Stimulated activated CD4-positive, alpha-beta T cell treated with anti-CD3 and anti-CD28 coated beads, Interleukin-1b, Interleukin-23, amount 100 ng/mL, for 24 hours (primary cell): ENCODE data around the gene TMEM164.

Experiments
- DNase-seq, 4 experiments: peaks; one replicate each; pipeline ENCODE4 v3.0.0-alpha.2; 2020; ENCODE audit warnings: low read depth in 4 of 4, low spot score in 1 of 4

Gene TMEM164

GRCh38 chrX:110036162-110037033 lies 33.5 kb downstream of the TMEM164 start:
- DNase-seq, result no peak

DNA sequence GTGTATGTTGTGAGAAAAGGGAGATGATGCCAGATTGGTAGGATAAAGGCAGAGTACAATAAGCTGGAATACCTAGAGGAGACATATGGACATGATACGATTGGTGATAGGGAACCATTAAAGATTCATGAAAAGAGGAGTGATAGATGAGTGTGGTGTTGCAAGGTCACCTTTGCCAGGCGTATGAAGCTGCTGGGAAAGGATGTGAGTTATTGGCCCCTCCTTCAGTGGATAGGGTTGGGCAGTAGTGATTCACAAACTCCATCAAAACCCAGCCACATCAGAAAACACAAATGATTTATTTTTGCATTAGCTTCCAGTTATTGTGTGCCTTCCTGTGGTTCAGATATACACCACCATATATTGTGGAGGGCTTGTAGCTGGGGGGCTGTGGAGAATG lies 34.3 kb downstream of the TMEM164 start:
- DNase-seq, result no peak

GRCh38 chrX:110038900-110039299 lies 36.0 kb downstream of the TMEM164 start:
- no peak for DNase-seq

GRCh38 chrX:110041980-110042379 lies 39.1 kb downstream of the TMEM164 start:
- DNase-seq, result no peak

GRCh38 chrX:110042496-110042895 lies 39.6 kb downstream of the TMEM164 start:
- no peak for DNase-seq

- no peak for DNase-seq
Observed at GRCh38 chrX:110043506-110043905, 40.6 kb downstream of the TMEM164 start.

DNA sequence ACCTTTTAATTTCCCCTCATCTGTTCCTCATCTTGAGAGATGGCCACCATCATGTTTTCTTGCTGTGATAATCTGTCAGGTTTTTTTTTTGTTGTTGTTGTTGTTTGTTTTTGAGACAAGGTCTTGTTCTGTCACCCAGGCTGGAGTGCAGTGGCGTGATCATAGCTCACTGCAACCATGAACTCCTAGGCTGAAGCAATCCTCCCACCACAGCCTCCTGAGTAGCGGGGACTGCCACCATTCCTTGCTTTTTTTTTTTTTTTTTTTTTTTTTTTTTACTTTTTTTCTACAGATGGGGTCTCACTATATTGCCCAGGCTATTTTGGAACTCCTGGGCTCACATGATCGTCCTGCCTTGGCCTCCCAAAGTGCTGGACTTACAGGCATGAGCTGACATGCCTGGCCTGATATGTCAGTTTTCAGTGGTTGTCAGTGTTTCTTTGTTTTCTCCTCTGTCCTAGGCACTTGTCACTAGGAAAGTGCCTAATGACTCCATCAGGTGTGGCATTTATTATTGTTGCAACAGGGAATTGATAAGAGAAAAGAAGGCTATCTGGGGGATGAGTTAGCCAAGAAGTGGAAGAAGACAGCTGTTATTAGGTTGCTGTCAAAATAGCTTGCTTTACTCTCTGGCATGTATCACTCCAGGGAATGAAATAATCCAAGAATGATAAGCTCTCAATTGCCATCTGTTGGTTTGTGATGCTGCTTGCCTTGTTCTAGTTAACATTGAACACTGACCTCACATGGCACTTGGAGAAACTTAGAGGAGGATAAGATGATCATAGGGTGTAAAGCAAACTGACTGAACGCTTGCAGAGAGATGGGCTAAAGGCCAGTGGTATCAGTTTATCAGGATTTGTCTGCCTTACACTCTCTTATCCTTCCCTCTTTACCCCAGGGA lies 41.7 kb downstream of the TMEM164 start:
- no peak for DNase-seq

DNA sequence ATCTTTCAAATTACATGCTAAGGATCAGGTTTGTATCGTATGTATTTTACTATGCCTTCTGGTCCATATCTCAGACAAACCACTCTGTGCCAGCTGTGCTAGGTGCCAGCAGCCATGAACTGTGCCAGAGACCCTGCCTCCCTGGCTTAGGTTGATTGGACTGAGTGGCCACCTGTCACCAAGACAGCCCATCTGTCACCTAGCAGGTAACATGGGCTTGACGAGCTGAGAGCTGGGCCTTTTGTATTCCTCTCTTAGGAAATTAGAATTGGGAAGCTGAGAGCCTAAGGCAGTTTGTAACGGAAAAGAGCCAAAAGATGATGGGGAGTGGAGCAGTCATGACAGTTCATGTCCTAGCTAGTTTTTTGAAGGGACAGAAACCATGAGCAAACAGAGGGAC lies 42.5 kb downstream of the TMEM164 start:
- DNase-seq, result no peak

- DNase-seq, result no peak
Observed at GRCh38 chrX:110046001-110046400, 43.1 kb downstream of the TMEM164 start.

GRCh38 chrX:110046971-110047370 lies 44.1 kb downstream of the TMEM164 start:
- DNase-seq, result no peak

DNA sequence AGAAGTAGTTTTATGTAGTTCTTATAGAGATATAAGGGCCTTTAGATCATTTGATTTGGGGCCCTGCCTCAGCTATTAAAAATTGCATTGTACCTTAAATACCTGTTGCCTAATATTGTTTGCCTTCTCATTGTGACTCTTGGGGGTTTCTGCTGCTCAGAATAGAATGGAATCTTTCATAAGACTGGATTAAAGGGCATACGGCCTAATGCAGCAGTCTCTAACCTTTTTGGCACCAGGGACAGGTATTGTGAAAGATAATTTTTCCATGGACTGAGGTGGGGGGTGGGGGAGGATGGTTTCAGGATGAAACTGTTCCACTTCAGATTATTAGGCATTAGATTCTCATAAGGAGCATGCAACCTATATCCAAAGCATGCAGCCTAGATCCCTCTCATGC lies 46.2 kb downstream of the TMEM164 start:
- DNase-seq, result no peak

DNA sequence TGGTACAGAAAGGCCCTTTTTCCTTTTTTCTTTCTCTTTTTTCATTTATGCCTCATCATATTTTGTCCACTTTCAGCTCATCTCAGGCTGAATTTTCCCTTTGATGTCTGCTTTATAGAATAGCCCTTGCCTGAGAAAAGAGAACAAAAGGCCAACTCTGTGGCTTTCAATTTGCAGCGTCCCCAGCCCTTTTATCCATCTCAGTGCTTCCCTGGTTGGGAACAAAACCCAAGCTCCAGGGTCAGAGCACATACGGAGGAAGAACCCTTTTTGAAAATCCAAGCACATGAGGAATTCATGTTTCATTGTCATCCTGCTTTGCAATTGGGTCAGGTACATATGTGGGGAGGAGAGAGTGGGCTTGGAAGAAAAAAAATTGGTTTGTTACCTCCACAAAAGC lies 47.5 kb downstream of the TMEM164 start:
- no peak for DNase-seq

- no peak for DNase-seq
Observed at GRCh38 chrX:110050901-110051300, 48.0 kb downstream of the TMEM164 start.

DNA sequence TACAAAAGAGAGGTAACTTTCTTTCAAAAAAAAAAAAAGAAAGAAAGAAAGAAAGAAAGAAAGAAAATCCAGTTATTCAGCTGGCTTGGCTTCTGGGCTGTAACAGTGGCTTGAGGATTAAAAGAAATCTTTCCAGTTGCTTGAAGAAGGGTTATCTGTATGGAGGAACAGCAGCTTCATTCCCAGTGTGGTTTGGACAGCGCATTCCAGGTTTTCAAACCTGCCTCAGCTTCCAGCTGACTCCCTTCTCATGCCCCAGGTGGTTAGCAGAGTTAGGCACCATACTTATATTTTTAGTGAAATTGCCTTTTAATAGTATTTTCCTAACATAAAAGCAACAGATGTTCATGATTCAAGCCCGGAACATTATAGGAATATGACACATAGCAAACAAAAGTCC lies 48.6 kb downstream of the TMEM164 start:
- no peak for DNase-seq

- DNase-seq, result no peak
Observed at GRCh38 chrX:110052303-110052702, 49.4 kb downstream of the TMEM164 start.

DNA sequence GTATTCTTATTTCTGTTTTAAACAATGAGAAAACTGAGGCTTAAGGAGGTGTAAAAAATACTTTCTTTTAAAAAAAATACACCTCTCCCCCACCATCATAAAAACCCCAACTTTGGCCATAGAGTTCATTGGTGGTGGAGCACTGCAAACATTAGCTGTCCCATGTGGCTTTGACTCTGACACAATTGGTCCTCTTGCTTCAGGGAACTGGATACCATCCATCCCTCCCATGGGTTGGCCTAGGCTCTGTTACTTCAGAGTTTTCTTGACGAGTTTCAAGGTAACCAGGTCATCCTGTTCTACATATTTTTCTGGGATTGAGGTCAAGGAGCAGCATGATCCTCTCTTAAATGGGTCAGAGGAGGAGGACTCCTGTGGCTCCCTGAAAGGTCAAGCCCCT lies 50.5 kb downstream of the TMEM164 start:
- DNase-seq, result no peak

DNA sequence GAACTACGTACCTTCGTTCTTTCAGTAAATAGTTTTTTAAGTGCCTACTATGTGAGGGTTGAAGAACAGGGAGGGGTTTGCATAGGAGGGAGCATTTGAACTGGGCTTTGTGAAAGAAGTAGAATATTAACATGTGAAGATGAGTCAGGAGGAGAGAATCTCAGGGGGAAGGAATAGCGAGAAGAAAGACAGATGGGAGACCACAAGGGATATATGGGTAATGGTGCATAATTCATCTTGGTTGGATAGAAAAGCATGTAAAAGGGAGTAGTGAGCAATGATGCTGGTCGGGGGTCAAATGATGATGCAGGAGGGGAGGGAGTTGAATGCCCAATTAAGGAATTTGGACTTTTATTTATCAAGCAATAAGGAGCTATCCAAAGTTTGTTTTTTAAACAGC lies 52.7 kb downstream of the TMEM164 start:
- DNase-seq, result no peak

DNA sequence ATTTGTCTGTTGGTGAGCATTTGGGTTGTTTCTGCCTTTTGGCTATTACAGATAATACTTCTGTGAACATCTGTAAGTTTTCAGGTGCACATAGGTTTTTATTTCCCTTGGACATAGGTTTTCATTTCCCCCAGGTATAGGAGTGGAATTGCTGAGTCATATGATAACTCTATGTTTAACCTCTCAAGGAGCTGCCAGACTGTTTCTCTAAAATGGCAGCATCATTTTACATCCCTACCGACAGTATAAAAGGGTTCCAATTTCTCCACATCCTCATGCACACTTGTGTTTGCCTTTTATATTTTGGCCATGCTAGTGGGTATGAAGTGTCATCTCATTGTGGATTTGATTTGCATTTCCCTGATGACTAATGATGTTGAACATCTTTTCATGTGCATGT lies 53.5 kb downstream of the TMEM164 start:
- no peak for DNase-seq

- DNase-seq, result no peak
Observed at GRCh38 chrX:110059410-110059809, 56.5 kb downstream of the TMEM164 start.

GRCh38 chrX:110060317-110060716 lies 57.4 kb downstream of the TMEM164 start:
- no peak for DNase-seq

DNA sequence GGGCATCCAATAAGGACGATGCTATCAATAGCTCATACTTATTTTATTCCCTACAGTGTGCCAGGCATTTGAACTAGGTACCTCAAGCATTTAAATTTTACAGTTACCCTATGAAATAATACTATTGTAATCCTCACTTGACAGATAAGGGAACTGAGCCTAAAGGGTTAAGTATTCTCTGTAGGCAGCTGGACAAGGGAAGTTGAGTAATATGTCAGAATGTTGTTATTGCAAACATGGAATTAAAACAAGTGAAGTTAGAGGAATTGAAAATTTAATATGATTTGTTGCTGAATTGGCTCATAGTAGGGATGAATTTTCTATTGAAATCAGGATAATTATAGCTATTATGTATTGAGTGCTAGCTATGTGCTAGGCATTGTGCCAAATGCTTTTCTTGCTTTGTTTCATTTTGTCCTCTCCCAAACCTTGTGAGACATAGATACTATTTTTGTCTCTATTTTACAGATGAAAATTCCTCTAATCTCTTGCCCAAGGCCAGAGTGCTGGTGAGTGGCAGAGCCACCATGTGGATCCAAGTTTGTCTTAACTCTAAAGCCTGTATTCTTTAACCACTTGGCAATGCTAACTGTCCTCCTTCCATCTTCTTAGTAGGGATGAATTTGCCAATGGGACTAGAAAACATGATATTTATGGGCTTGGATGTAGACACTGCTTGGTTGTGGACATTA lies 58.1 kb downstream of the TMEM164 start:
- no peak for DNase-seq

- no peak for DNase-seq
Observed at GRCh38 chrX:110062919-110063318, 60.0 kb downstream of the TMEM164 start.
